HL-60 (cell line): ENCODE measurements around the gene PARP16.

Source experiments
- GABPA ChIP-seq: IDR thresholded peaks from 2 replicates; pipeline ENCODE4 v1.6.1; 2012; ENCODE audit warnings: low read depth
- POLR2AphosphoS5 ChIP-seq: IDR thresholded peaks from 2 replicates; pipeline ENCODE4 v1.6.1; 2012; ENCODE audit warnings: low read depth
- SPI1 ChIP-seq: IDR thresholded peaks from 2 replicates; pipeline ENCODE4 v1.6.1; 2012; ENCODE audit warnings: low read depth, mild to moderate bottlenecking, borderline replicate concordance
- TF ChIP-seq, protein P1 (sequence below): IDR thresholded peaks from one replicate; pipeline ENCODE4 v1.5.1; 2011; ENCODE audit warnings: low read length, control low read depth, inconsistent platforms; ENCODE audit not compliant: insufficient read depth
- TF ChIP-seq, protein P2 (sequence below): IDR thresholded peaks from 2 replicates; pipeline ENCODE4 v1.6.1; 2012; ENCODE audit warnings: low read depth; ENCODE audit not compliant: insufficient replicate concordance

DNA sequence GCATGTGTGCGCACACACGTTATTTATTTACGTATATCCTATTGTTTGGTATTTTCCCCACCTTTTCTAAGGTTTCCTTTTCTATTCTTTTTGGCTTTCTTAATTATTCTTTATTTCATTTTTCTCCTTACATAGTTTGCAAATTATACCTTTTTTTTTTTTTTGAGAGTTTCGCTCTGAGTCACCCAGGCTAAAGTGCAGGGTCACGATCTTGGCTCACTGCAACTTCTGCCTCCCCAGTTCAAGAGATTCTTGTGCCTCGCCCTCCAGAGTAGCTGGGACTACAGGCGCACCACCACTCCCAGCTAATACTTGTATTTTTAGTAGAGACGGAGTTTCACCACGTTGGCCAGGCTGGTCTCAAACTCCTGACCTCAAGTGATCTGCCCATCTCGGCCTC, 55.4 kb downstream of the PARP16 start:
- TF ChIP-seq, protein P1, sequence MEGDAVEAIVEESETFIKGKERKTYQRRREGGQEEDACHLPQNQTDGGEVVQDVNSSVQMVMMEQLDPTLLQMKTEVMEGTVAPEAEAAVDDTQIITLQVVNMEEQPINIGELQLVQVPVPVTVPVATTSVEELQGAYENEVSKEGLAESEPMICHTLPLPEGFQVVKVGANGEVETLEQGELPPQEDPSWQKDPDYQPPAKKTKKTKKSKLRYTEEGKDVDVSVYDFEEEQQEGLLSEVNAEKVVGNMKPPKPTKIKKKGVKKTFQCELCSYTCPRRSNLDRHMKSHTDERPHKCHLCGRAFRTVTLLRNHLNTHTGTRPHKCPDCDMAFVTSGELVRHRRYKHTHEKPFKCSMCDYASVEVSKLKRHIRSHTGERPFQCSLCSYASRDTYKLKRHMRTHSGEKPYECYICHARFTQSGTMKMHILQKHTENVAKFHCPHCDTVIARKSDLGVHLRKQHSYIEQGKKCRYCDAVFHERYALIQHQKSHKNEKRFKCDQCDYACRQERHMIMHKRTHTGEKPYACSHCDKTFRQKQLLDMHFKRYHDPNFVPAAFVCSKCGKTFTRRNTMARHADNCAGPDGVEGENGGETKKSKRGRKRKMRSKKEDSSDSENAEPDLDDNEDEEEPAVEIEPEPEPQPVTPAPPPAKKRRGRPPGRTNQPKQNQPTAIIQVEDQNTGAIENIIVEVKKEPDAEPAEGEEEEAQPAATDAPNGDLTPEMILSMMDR = no peak
- TF ChIP-seq, protein P2, sequence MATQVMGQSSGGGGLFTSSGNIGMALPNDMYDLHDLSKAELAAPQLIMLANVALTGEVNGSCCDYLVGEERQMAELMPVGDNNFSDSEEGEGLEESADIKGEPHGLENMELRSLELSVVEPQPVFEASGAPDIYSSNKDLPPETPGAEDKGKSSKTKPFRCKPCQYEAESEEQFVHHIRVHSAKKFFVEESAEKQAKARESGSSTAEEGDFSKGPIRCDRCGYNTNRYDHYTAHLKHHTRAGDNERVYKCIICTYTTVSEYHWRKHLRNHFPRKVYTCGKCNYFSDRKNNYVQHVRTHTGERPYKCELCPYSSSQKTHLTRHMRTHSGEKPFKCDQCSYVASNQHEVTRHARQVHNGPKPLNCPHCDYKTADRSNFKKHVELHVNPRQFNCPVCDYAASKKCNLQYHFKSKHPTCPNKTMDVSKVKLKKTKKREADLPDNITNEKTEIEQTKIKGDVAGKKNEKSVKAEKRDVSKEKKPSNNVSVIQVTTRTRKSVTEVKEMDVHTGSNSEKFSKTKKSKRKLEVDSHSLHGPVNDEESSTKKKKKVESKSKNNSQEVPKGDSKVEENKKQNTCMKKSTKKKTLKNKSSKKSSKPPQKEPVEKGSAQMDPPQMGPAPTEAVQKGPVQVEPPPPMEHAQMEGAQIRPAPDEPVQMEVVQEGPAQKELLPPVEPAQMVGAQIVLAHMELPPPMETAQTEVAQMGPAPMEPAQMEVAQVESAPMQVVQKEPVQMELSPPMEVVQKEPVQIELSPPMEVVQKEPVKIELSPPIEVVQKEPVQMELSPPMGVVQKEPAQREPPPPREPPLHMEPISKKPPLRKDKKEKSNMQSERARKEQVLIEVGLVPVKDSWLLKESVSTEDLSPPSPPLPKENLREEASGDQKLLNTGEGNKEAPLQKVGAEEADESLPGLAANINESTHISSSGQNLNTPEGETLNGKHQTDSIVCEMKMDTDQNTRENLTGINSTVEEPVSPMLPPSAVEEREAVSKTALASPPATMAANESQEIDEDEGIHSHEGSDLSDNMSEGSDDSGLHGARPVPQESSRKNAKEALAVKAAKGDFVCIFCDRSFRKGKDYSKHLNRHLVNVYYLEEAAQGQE = no peak
- TF ChIP-seq POLR2AphosphoS5 (no peak), GABPA (no peak), SPI1 (no peak)
